Neural progenitor cell (in vitro differentiated cells): ENCODE measurements around the gene DLEC1.

Source experiments
- EZH2 ChIP-seq: fragments of 200-600 bp; sonication (generic); IDR thresholded peaks from 2 replicates; pipeline ENCODE4 v1.6.1; 2017; ENCODE audit warnings: antibody characterized with exemption, mild to moderate bottlenecking, moderate library complexity
- EZH2phosphoT487 ChIP-seq: fragments of 200-600 bp; sonication (generic); IDR thresholded peaks from 2 replicates; pipeline ENCODE4 v1.6.1; 2017; ENCODE audit warnings: antibody characterized with exemption
- TF ChIP-seq, protein P1 (sequence below): fragments of 200-600 bp; sonication (generic); IDR thresholded peaks from 2 replicates; pipeline ENCODE4 v1.5.1; 2017; ENCODE audit warnings: antibody characterized with exemption, mild to moderate bottlenecking

DNA sequence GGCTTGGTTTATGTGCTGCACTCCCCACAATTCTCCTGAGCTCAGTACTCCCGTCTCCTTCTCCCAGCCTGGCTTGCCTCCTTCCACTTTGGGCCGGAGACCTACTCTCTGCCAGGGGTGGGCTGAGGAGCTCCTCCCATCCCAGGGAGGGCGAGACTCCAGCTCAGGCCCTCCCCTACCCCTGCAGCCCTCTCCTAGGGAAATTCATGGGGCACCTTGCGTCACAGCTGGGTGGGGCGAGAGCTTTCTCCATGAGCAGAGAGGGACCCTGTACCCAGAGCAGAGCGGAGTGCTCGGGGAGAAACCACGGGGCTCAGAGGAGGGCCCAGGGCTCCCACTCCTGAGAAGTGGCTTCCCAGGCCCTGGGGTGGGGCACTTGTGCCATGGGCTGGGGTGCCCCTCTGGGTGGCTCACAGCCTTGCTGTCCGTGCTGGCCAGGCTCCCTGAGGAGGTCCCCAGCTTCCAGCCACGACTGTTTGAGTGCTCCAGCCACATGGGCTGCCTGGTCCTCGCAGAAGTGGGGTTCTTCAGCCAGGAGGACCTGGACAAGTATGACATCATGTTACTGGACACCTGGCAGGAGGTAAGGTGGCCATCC is 35.1 kb upstream of the DLEC1 start:
- TF ChIP-seq, protein P1, sequence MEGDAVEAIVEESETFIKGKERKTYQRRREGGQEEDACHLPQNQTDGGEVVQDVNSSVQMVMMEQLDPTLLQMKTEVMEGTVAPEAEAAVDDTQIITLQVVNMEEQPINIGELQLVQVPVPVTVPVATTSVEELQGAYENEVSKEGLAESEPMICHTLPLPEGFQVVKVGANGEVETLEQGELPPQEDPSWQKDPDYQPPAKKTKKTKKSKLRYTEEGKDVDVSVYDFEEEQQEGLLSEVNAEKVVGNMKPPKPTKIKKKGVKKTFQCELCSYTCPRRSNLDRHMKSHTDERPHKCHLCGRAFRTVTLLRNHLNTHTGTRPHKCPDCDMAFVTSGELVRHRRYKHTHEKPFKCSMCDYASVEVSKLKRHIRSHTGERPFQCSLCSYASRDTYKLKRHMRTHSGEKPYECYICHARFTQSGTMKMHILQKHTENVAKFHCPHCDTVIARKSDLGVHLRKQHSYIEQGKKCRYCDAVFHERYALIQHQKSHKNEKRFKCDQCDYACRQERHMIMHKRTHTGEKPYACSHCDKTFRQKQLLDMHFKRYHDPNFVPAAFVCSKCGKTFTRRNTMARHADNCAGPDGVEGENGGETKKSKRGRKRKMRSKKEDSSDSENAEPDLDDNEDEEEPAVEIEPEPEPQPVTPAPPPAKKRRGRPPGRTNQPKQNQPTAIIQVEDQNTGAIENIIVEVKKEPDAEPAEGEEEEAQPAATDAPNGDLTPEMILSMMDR: no peak
- TF ChIP-seq EZH2 (no peak), EZH2phosphoT487 (no peak)
